OCI-LY7 (cell line): Measurements from ENCODE around the gene CCDC169.

Experiments
- CTCF ChIP-seq: fragments of 200-600 bp; sonication (generic); conservative IDR thresholded peaks from 2 replicates; pipeline ENCODE4 v1.5.1; 2014; ENCODE audit warnings: mild to moderate bottlenecking, antibody characterized with exemption, low read length, moderate library complexity, mixed read lengths
- EZH2phosphoT487 ChIP-seq: fragments of 200-600 bp; sonication (generic); IDR thresholded peaks from 2 replicates; pipeline ENCODE4 v1.6.1; 2018; ENCODE audit warnings: low read depth, borderline replicate concordance, mild to moderate bottlenecking, mixed run types, antibody characterized with exemption, low read length, moderate library complexity, mixed read lengths

- TF ChIP-seq CTCF (no peak), EZH2phosphoT487 (no peak)
These were observed 48.0 kb upstream of the CCDC169 start for GRCh38 chr13:36345438-36346221.
